Ecto neural progenitor cell (in vitro differentiated cells): ENCODE measurements around the gene CENPQ.

Experiments
- DNase-seq: peaks from one replicate; pipeline ENCODE4 v3.0.0-alpha.2; 2018; ENCODE audit warnings: low spot score

The CENPQ gene

GRCh38 chr6:49506569-49507111 is 43.5 kb downstream of the CENPQ start:
- DNase-seq: no peak

- DNase-seq: no peak
Observed at GRCh38 chr6:49509342-49509741, 46.2 kb downstream of the CENPQ start.

GRCh38 chr6:49513153-49513989 is 50.2 kb downstream of the CENPQ start:
- no peak for DNase-seq

GRCh38 chr6:49514571-49515484 is 51.7 kb downstream of the CENPQ start:
- no peak for DNase-seq

- DNase-seq: no peak
Observed at GRCh38 chr6:49515485-49516146, 52.4 kb downstream of the CENPQ start.

- no peak for DNase-seq
Observed at GRCh38 chr6:49516147-49516505, 53.0 kb downstream of the CENPQ start.

GRCh38 chr6:49517919-49518318 is 54.7 kb downstream of the CENPQ start:
- no peak for DNase-seq

- no peak for DNase-seq
Observed at GRCh38 chr6:49519660-49520059, 56.5 kb downstream of the CENPQ start.

- DNase-seq: no peak
Observed at GRCh38 chr6:49522710-49523593, 59.8 kb downstream of the CENPQ start.

- DNase-seq: no peak
Observed at GRCh38 chr6:49523901-49524300, 60.7 kb downstream of the CENPQ start.

- DNase-seq: no peak
Observed at GRCh38 chr6:49524541-49524940, 61.4 kb downstream of the CENPQ start.

GRCh38 chr6:49526598-49526997 is 63.4 kb downstream of the CENPQ start:
- no peak for DNase-seq

GRCh38 chr6:49527320-49527719 is 64.2 kb downstream of the CENPQ start:
- DNase-seq: no peak

- DNase-seq: no peak
Observed at GRCh38 chr6:49528571-49528970, 65.4 kb downstream of the CENPQ start.

GRCh38 chr6:49530141-49530776 is 67.1 kb downstream of the CENPQ start:
- DNase-seq: no peak

- DNase-seq: no peak
Observed at GRCh38 chr6:49531774-49532569, 68.8 kb downstream of the CENPQ start.

- DNase-seq: no peak
Observed at GRCh38 chr6:49535795-49536194, 72.6 kb downstream of the CENPQ start.

GRCh38 chr6:49539102-49539501 is 75.9 kb downstream of the CENPQ start:
- DNase-seq: no peak

GRCh38 chr6:49540614-49541013 is 77.4 kb downstream of the CENPQ start:
- no peak for DNase-seq

GRCh38 chr6:49541210-49541724 is 78.1 kb downstream of the CENPQ start:
- DNase-seq: no peak
